B cell (primary cell): ENCODE data around the gene FAM98A.

Source experiments
- EZH2 ChIP-seq: IDR thresholded peaks from 2 replicates; pipeline ENCODE4 v1.6.1; 2012; ENCODE audit warnings: borderline replicate concordance, low read depth, mild to moderate bottlenecking, moderate library complexity, low read length; ENCODE audit not compliant: insufficient read depth, poor library complexity, severe bottlenecking
- TF ChIP-seq, protein P1 (sequence below): fragments of 200-600 bp; IDR thresholded peaks from one replicate; pipeline ENCODE4 v1.8.0; 2022; ENCODE audit warnings: antibody characterized with exemption, mild to moderate bottlenecking

DNA sequence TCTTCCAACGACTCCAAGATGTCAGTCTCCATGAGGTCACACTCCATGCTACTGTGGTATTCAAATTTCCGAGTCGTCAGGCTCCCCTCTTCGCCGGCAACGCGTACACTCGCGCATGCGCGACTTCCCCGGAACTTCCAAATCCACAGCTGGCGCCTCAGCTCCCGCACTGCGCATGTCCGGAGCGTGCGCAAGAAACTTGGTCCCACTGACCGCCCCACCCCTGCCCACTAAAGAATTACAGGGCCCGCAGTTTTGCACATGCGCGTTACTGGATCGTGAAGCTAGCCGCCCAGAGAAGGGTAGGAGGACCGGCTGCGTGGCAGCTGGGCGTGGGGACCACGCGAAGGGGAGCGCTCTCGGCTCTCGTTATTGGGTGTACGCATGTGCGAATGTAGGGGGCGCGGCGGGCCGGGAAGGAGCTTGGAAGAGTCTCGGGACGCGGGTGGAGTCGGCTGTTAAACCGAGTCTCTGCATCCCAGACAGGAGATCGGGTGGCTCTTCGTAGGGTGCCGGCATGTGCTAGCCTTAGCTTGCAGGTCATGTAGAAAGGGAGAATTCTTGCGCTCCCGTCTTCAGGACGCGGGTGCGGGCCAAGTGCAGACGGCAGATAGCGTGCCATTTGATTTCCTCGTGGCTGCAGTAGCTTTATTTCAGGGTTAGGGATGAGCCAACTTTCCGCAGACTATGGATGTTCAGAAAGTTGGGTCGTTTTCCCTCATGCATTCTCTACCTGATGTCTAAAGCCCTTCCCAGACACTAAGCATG is at the start of gene FAM98A:
- TF ChIP-seq, protein P1, sequence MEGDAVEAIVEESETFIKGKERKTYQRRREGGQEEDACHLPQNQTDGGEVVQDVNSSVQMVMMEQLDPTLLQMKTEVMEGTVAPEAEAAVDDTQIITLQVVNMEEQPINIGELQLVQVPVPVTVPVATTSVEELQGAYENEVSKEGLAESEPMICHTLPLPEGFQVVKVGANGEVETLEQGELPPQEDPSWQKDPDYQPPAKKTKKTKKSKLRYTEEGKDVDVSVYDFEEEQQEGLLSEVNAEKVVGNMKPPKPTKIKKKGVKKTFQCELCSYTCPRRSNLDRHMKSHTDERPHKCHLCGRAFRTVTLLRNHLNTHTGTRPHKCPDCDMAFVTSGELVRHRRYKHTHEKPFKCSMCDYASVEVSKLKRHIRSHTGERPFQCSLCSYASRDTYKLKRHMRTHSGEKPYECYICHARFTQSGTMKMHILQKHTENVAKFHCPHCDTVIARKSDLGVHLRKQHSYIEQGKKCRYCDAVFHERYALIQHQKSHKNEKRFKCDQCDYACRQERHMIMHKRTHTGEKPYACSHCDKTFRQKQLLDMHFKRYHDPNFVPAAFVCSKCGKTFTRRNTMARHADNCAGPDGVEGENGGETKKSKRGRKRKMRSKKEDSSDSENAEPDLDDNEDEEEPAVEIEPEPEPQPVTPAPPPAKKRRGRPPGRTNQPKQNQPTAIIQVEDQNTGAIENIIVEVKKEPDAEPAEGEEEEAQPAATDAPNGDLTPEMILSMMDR: no peak
- TF ChIP-seq EZH2: no peak
